Stomach smooth muscle (tissue), 2 donors: ENCODE data around the gene ARID3B.

Source experiments
- H3K27ac ChIP-seq: one replicate; pipeline ENCODE4 v1.7.0; 2013; ENCODE audit warnings: mild to moderate bottlenecking, low read length, inconsistent platforms
- H3K27me3 ChIP-seq, 2 donors: one replicate each; pipeline ENCODE4 v1.7.0; 2013; ENCODE audit warnings: low read length in 2 of 2; ENCODE audit not compliant: insufficient read depth in 2 of 2, control insufficient read depth in 1 of 2
- H3K36me3 ChIP-seq, 2 donors: one replicate each; pipeline ENCODE4 v1.7.0; 2013; ENCODE audit warnings: low read length in 2 of 2; ENCODE audit not compliant: control insufficient read depth in 2 of 2, insufficient read depth in 2 of 2
- H3K4me1 ChIP-seq: one replicate; pipeline ENCODE4 v1.7.0; 2013; ENCODE audit warnings: low read length; ENCODE audit not compliant: control insufficient read depth, insufficient read depth
- H3K4me3 ChIP-seq, 2 donors: one replicate each; pipeline ENCODE4 v1.7.0; 2013; ENCODE audit warnings: low read length in 2 of 2
- H3K9ac ChIP-seq, 2 donors: one replicate each; pipeline ENCODE4 v1.7.0; 2013; ENCODE audit warnings: low read length in 2 of 2, mild to moderate bottlenecking in 1 of 2
- H3K9me3 ChIP-seq, 2 donors: one replicate each; pipeline ENCODE4 v1.7.0; 2013; ENCODE audit warnings: low read length in 2 of 2; ENCODE audit not compliant: control insufficient read depth in 2 of 2
- donor health status: healthy.
- donor health status: Pancreatic carcinoma.

ARID3B gene

DNA sequence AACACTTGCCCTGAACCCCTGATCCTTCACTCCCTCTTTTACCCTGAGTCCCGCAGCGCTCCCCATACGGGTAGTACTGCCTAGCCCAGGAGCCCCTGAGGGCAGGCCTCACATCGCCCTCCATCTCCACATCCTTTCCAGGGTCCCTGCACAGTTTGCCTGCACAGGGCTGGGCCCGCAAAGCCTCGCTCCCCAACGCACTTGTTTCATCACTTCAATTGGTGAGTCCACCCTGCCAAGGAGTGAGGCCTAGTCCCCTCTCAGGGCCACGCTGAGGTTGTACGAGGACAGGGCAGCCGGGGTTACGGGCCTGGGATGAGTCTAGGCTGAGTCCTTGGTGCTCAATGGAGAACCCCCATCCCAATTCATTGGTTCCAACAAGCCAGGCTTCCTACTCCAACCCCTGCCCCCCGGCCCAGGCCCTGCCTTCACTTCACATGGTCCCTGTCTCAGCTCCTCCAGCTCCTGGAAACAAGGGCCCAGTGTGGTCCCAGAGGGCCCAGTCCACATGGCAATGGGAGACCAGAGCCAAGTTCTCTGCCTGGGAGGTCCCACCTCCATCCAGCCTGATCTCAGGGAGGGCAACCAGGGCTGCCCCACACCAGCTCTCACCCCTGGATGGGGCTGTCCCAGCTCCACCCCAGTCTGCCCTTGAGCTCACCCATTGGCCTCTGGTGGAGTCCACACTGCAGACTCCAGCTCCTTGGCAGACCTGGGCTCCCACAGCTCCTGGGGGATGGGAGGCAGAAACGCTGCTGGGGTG is 62.2 kb downstream of the ARID3B start:
- H3K36me3 ChIP-seq, result no peaks in the 10 kb centered on the region
- H3K9me3 ChIP-seq, result no peaks in the 10 kb centered on the region
- no peak overlapping the region for H3K4me3 ChIP-seq
- H3K9ac ChIP-seq, result no peak overlapping the region
- H3K4me1 ChIP-seq, result peaks cover 27% of the 10 kb centered on the region
- no peak overlapping the region for H3K27ac ChIP-seq
- no peaks in the 10 kb centered on the region for H3K27me3 ChIP-seq

DNA sequence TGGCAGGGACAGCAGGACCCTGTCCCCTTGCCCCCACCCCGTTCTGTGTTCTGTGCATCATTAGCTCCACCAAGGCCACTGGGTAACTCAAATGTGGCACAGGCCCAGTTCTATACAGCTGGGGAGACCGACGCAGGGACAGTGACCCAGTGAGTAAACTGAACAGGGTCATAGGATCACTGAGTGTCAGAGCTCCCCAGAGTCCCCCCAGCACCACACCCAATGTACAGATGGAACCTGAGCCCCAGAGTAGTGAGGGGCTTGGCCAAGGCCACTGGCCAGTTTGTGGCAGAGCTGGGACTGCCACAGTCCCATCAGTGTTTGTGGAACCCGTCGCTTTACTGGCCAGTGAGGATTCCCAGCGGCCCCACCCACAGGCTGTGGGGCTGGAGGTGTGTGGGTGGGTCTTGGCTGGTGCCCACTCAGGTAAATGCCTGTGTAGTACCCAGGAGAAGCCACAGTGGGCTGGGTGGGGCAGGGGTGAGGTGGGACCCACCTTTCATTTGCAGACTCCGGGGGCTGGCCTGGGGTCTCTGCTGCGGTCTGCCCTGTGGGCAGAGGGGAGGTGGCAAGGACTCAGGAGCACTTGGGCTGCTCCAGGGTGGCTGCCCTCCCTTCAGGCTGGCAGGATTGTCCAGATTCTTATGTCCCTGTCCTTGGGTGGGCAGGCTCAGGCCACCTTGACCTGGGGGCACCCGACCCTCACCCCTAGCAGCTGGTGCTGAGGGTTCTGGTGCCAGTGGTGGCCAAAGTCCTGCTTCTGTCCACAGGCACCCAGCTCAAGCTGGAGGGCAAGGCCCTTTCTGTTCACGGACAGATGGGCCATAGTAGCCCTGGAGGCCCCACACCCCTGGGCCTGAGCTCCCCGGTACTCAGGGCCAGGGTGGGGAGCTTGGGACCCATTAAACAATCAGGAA is 63.0 kb downstream of the ARID3B start:
- H3K9me3 ChIP-seq, result no peaks in the 10 kb centered on the region
- no peaks in the 10 kb centered on the region for H3K27me3 ChIP-seq
- no peaks in the 10 kb centered on the region for H3K36me3 ChIP-seq
- H3K9ac ChIP-seq, result no peak overlapping the region
- peaks cover 22% of the 10 kb centered on the region for H3K4me1 ChIP-seq
- no peak overlapping the region for H3K4me3 ChIP-seq
- no peak overlapping the region for H3K27ac ChIP-seq

DNA sequence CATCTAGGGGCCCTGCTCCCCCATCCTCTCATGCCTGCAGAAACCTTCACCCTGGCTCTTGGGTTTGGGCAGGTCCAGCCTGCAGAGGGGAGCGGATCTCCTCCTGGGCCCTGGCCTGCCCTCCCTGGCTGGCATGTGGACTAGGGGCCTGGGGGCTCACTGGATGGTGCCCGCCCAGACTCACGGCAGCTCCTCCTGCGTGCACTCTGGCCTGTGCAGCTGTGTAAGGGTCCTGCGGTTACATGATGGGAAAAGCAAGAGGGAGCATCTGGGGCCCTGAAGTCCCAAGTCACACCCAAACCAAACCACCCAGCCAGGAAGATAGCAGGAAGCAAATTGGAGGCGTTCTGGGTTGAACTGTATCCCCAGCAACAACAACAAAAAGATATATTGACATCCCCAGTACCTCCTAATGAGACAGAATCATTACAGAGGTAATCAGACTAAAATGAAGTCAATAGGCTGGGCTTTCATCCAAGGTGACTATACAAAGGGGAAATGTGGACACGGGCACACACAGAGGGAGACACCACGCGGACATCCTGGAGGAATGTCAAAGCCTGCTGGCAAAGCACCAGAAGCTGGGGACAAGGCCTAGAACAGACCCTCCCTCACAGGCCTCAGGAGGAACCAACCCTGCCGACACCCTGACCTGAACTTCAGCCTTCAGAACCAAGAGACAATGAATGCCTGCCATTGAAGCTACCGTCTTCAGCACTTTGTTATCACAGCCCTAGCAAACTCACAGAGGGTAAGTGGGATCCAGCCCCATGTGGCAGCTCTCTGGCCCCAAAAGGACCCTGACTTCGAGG is 64.2 kb downstream of the ARID3B start:
- Histone ChIP-seq H3K27ac (no peak overlapping the region), H3K9me3 (no peaks in the 10 kb centered on the region), H3K36me3 (no peaks in the 10 kb centered on the region), H3K4me1 (peaks cover 13% of the 10 kb centered on the region), H3K9ac (no peak overlapping the region), H3K27me3 (no peaks in the 10 kb centered on the region), H3K4me3 (no peak overlapping the region)

DNA sequence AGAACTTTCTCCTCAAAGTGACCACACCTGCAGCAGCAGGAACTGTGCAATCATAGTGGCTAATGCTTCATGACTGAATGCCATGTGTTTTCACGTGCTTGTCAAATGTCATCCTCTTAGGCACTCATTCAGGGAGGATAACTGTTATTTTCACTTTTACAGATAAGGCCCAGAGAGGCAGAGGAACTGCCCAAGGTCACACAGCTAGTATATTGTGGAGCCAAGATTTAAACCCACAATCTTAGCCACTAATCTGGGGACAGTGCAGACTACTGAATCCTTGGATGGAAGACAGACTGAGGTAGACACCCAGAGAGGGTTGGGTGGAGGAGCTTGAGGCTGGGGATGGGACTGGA is 64.8 kb downstream of the ARID3B start:
- Histone ChIP-seq H3K4me3 (no peak overlapping the region), H3K36me3 (no peaks in the 10 kb centered on the region), H3K27me3 (no peaks in the 10 kb centered on the region), H3K9ac (no peak overlapping the region), H3K4me1 (peaks cover 7% of the 10 kb centered on the region), H3K9me3 (no peaks in the 10 kb centered on the region), H3K27ac (no peak overlapping the region)

DNA sequence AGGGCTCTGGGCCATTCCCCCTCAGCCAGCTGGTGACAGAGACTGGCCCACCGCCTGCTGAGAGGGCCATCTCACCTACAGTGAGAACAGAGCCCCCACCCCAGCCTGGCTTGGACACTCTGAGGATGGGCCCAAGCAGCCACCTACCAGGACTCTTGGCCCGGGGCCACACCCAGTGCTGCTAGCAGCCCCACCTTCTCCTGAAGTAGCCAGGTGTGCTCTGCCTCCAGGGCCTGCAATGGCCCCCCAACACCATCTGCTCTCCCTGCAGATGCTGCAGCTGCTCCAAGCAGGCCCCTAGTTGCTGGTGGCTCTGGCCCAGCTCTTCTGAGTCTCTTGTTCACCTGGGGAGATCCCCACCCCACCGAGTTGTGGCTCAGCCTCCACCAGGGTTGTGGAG is 67.8 kb downstream of the ARID3B start:
- H3K4me1 ChIP-seq, result no peaks in the 10 kb centered on the region
- no peak overlapping the region for H3K9ac ChIP-seq
- no peak overlapping the region for H3K4me3 ChIP-seq
- H3K27me3 ChIP-seq, result no peaks in the 10 kb centered on the region
- H3K36me3 ChIP-seq, result no peaks in the 10 kb centered on the region
- no peaks in the 10 kb centered on the region for H3K9me3 ChIP-seq
- no peak overlapping the region for H3K27ac ChIP-seq

DNA sequence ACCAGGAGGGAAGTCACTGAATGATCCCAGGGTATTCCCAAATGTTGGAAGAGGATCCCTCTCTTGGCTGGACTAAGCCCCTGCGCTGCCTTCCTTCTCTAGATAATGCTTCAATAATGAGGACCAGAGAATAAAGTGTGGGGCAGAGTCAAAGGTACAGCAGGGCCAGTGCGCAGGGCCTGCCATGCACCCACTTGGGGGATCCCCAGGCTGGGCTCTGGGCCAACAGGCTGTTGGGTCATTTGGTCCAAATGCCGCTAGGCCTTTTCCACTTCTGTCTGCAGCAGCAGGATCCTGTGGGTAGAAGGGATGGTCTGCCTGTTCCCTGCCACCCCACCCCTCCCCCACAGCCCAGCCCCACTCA is 68.9 kb downstream of the ARID3B start:
- Histone ChIP-seq H3K27me3 (no peaks in the 10 kb centered on the region), H3K27ac (no peak overlapping the region), H3K9me3 (no peaks in the 10 kb centered on the region), H3K4me3 (no peak overlapping the region), H3K36me3 (no peaks in the 10 kb centered on the region), H3K9ac (no peak overlapping the region), H3K4me1 (peaks cover 7% of the 10 kb centered on the region)

DNA sequence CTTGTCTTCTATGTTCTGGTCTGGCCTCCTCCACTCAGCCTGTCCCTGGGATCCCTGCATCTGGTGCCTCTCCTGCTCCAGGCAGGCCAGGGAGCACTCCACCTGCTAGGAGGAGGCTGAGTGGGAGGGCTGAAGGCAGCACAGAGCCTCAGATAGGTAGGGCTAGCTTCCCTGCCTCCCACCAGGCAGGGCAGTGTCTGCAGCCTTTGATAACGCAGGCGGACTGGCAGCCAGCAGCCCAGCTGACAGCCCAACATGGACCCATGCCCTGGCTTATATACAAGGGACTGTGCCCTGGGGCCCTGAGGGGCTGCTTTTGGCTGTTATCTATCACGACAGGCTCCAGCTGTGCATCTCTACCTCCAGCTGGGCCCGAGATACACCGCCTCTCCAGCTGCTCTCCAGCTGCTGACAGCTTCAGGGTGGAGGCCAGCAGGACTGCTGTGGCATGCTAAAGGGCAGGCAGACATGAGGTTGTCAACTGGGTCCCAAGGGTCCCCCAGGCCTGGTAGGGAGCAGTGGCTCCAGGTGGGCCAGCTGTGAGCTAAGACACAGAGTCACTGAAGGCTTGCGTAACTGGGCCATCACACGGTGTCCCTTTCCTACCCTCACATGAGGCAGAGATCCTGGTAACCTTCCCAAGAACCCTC is 69.4 kb downstream of the ARID3B start:
- Histone ChIP-seq H3K9ac (no peak overlapping the region), H3K36me3 (no peaks in the 10 kb centered on the region), H3K4me3 (no peak overlapping the region), H3K27me3 (no peaks in the 10 kb centered on the region), H3K4me1 (peaks cover 12% of the 10 kb centered on the region), H3K9me3 (no peaks in the 10 kb centered on the region), H3K27ac (no peak overlapping the region)

DNA sequence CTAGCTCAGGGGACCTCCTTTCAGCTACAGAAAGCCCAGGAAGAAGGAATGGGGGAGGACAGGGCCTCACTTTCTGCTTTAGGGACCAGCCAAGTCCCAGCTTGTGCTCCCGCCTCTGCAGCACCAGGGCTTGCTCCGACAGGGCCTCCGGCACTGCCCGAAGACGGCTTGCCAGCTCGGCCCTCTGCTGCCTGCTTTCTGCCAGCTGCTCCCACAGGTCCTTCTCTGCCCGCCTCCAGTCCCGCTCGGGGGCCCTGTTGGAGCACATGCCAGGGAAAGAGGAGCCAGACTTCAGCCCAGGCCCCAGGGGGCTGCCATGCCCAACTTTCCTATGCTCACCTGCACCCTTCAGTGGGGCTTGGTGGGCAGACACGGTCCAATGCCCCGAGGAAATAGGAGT is 70.3 kb downstream of the ARID3B start:
- Histone ChIP-seq H3K9ac (no peak overlapping the region), H3K27ac (no peak overlapping the region), H3K4me1 (peaks cover 16% of the 10 kb centered on the region)

DNA sequence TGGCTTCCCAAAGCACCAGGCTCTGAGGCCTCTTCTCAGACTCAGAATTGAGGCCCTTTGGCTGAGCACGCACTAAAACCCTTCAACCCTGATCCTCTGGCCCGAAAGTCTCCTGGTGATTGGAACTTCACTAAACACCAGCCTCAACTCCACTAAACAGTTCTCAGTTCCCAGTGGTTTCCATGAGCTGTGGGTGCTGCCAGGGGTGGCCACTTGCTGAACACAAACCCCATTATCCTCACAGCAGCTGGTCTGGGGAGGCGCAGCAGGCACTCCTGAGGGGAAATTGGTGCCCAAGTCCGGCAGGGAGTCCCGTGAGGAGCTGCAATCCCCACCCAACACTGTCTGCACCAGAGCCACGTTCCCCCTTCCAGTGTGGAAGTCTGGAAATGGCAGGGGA is 70.8 kb downstream of the ARID3B start:
- Histone ChIP-seq H3K9me3 (no peaks in the 10 kb centered on the region), H3K36me3 (no peaks in the 10 kb centered on the region), H3K4me1 (peaks cover 21% of the 10 kb centered on the region), H3K27me3 (no peaks in the 10 kb centered on the region), H3K9ac (no peak overlapping the region), H3K27ac (no peak overlapping the region), H3K4me3 (no peak overlapping the region)

More for the DNA sequence above, 70.3 kb downstream of the ARID3B start:
- Histone ChIP-seq H3K4me3 (no peak overlapping the region), H3K9me3 (no peaks in the 10 kb centered on the region), H3K36me3 (no peaks in the 10 kb centered on the region), H3K27me3 (no peaks in the 10 kb centered on the region)

DNA sequence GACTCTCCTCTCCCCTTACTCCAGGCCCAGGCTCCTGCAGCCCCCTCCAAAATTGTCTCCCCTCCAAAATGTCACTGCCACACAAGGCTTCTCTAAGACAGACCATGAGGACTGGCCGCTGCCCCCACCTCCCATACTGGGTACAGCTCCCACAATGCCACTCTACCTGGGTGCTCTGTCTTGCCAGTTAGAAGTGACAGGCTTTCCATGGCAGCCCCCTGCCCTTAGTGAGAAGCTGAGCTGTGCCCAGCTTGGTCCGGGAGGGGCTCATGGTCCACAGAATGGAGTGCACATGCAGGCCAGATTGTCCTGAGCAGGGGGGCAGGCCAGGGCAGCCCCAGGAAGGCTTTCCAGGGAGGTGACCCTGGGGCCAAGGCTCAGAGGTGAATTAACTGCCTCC is 71.7 kb downstream of the ARID3B start:
- Histone ChIP-seq H3K27me3 (no peaks in the 10 kb centered on the region), H3K36me3 (no peaks in the 10 kb centered on the region), H3K9ac (no peak overlapping the region), H3K9me3 (no peaks in the 10 kb centered on the region), H3K4me1 (peaks cover 29% of the 10 kb centered on the region), H3K27ac (no peak overlapping the region), H3K4me3 (no peak overlapping the region)
